Adrenal gland (tissue), 12 donors: ENCODE measurements around the gene FGF12. TPM values are rescaled to one million over a fixed set of nuclear protein-coding genes. Genes with fewer than 3 reads are reported as not detected.

Experiments
- DNase-seq, 7 donors: peaks; one replicate each; pipeline ENCODE4 v3.0.0-alpha.2; 2019 to 2020
- H3K27ac ChIP-seq, 5 donors: fragments of 200-600 bp; sonication (generic) in 4 of 5; 1 replicate in 3 of 5; 2 replicates in 2 of 5; pipeline versions ENCODE4 v1.5.1 to v1.8.0; 2016 to 2020; ENCODE audit warnings: mild to moderate bottlenecking in 1 of 5
- H3K27me3 ChIP-seq: fragments of 200-600 bp; 2 replicates; pipeline ENCODE4 v1.8.0; 2021
- H3K36me3 ChIP-seq, 2 donors: fragments of 200-600 bp; replicated peaks in 1 of 2; 1 replicate in 1 of 2; 2 replicates in 1 of 2; pipeline versions ENCODE4 v1.5.1 to v1.8.0; 2018 to 2022
- H3K4me1 ChIP-seq, 2 donors: fragments of 200-600 bp; replicated peaks in 1 of 2; 1 replicate in 1 of 2; 2 replicates in 1 of 2; pipeline versions ENCODE4 v1.5.1 to v1.8.0; 2018 to 2021
- H3K4me3 ChIP-seq, 4 donors: fragments of 200-600 bp; sonication (generic) in 3 of 4; one replicate each; pipeline ENCODE4 v1.5.1; 2016 to 2018
- H3K9me3 ChIP-seq, 3 donors: fragments of 200-600 bp; sonication (generic) in 1 of 3; replicated peaks in 1 of 3; 1 replicate in 2 of 3; 2 replicates in 1 of 3; pipeline versions ENCODE4 v1.5.1 to v1.8.0; 2016 to 2021
- POLR2A ChIP-seq, 2 donors: fragments of 450-650 bp; IDR thresholded peaks; one replicate each; pipeline ENCODE4 v1.6.1; 2017; ENCODE audit warnings: antibody characterized with exemption in 2 of 2, mild to moderate bottlenecking in 2 of 2, moderate library complexity in 1 of 2
- WGBS, 4 donors: extraction: QIAGEN DNeasy Blood & Tissue Kit in 2 of 4; methylation state at CpG; one replicate each; pipeline versions ENCODE4 v1.1.5 to v1.1.7; 2013 to 2017; 5-methylcytosine and 5-hydroxymethylcytosine counted together
- intact Hi-C, 2 donors: fragments of 100-400 bp; cut with DNase I; formaldehyde crosslinking; loops; one replicate each; pipeline versions ENCODE4 v1.14.1 to v1.15.0; 2022 to 2023
- polyA plus RNA-seq, 3 donors: library from polyadenylated mRNA; stranded (reverse); fragments of 200-250 nt in 2 of 3; fragments of 350-450 nt in 1 of 3; fragmentation: Illumina TruSeq in 1 of 3; extraction: RNeasy Lipid Tissue Mini Kit (QIAGEN cat#74804) in 1 of 3; gene quantifications; one replicate each; pipeline ENCODE4 v1.2.3, GENCODE V29; 2013 to 2014
- total RNA-seq, 9 donors: library from RNA; depleted of rRNA in 4 of 9; stranded (reverse); fragments of >200 nt in 4 of 9; fragments of 120-200 nt in 1 of 9; fragmentation: NEBNext Ultra II Directional in 1 of 9; extraction: Animal tissue kit (Norgen Biotek cat#: 25700) in 1 of 9; gene quantifications; one replicate each; pipeline versions ENCODE4 v1.1.0 to v1.2.4, GENCODE V29; 2013 to 2023
- TF ChIP-seq, protein P1 (sequence below), 6 experiments: fragments of 450-650 bp in 4 of 6; fragments of 200-600 bp in 2 of 6; sonication (generic) in 1 of 6; IDR thresholded peaks; 1 replicate in 5 of 6; 2 replicates in 1 of 6; pipeline versions ENCODE4 v1.5.1 to v1.8.0; 2016 to 2021; ENCODE audit warnings: antibody characterized with exemption in 6 of 6, mild to moderate bottlenecking in 2 of 6, moderate library complexity in 1 of 6
- donor health status: healthy with polysubstance abuse.
- donor health status: Bipolar disorder and iron deficiency.
- donor health status: DM: yes; HTN: yes; CAD: no.
- donor health status: DM: no; HTN: no; CAD: no.
- donor health status: DM: no; HTN: no; CAD: no.
- donor health status: DM: yes; HTN: yes; CAD: no.

FGF12 gene
- total and polyA plus RNA-seq, 12 donors: 23.3 to 286 (median 81.3) TPM

DNA sequence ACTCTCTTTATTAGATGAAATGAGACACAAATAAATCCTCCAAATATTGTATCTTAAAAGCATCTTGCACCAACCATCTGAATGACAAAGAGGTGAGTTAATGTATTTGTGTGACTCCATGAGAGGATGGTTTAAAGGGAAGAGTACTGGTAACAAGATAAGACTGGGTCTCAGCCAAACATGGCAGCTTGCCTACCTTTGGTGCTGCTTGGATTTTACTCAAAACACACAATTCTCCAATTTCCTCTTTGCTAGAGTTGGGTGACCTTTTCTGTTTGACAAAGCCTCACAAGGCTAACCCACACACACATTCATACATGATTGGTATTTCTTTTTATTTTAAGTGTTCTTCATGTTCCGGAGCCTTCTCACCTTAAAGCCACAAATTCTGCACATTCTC lies 506.4 kb downstream of the FGF12 start:
- Histone ChIP-seq H3K36me3 (no peaks in the 10 kb centered on the region), H3K9me3 (no peaks in the 10 kb centered on the region), H3K4me1 (peaks cover 0 to 4% of the 10 kb centered on the region in 2 donors), H3K27me3 (no peaks in the 10 kb centered on the region), H3K4me3 (no peak overlapping the region), H3K27ac (no peak overlapping the region)
- intact Hi-C loops: no loop called here
- WGBS, 4 donors: 83 to 97% (median 94%) methylated on average over 1 of the region's 1 CpG
- TF ChIP-seq POLR2A (IDR thresholded peaks at IDR 0.05): no peak
- TF ChIP-seq, protein P1, sequence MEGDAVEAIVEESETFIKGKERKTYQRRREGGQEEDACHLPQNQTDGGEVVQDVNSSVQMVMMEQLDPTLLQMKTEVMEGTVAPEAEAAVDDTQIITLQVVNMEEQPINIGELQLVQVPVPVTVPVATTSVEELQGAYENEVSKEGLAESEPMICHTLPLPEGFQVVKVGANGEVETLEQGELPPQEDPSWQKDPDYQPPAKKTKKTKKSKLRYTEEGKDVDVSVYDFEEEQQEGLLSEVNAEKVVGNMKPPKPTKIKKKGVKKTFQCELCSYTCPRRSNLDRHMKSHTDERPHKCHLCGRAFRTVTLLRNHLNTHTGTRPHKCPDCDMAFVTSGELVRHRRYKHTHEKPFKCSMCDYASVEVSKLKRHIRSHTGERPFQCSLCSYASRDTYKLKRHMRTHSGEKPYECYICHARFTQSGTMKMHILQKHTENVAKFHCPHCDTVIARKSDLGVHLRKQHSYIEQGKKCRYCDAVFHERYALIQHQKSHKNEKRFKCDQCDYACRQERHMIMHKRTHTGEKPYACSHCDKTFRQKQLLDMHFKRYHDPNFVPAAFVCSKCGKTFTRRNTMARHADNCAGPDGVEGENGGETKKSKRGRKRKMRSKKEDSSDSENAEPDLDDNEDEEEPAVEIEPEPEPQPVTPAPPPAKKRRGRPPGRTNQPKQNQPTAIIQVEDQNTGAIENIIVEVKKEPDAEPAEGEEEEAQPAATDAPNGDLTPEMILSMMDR (IDR thresholded peaks at IDR 0.05): no peak
- no peak for DNase-seq

DNA sequence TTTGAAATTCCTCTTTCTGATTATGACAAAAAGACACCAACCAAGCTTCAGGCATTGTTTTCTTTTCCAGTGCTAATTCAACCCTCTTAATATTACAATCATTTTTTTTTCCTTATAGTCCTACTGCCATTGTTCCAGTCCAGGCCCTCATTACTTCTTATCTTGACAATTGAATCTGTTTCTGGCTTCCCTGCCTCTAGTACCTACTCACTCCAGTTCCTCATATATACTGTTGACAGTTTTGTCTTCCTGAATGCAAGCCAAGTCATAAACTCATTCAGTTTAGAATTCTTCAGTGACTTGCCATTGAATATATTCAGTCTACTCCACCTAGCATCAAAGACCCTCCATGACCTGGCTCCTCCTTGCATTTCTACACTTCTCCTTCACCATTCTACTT lies 507.4 kb downstream of the FGF12 start:
- intact Hi-C loops: no loop called here
- no peaks in the 10 kb centered on the region for H3K27me3 ChIP-seq
- H3K9me3 ChIP-seq: no peaks in the 10 kb centered on the region
- H3K36me3 ChIP-seq: no peaks in the 10 kb centered on the region
- TF ChIP-seq, protein P1 (IDR thresholded peaks at IDR 0.05): no peak
- no peak for TF ChIP-seq POLR2A (IDR thresholded peaks at IDR 0.05)
- no peak for DNase-seq
- H3K4me1 ChIP-seq: peaks cover 0 to 4% of the 10 kb centered on the region in 2 donors
- no peak overlapping the region for H3K27ac ChIP-seq
- no peak overlapping the region for H3K4me3 ChIP-seq

DNA sequence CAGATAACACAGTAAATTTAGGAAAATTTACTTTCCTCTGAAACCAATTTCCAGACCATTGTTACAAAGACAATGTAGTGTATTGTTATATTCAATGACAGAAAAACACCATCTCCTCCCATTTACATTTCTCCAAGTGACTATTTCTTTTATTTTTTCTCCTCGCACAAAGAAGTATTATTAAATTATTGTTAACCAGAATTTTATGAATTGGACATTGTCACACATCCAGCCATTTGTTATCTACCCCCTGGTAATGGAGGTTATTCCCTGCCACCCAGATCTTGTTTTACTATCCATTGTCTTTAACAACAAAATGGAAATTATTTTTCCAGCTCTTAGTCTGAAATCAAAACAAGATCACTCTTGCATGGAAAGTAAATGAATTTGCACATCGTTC lies 511.3 kb downstream of the FGF12 start:
- intact Hi-C loops: no loop called here
- Histone ChIP-seq H3K4me3 (no peak overlapping the region), H3K27me3 (no peaks in the 10 kb centered on the region), H3K4me1 (no peaks in the 10 kb centered on the region), H3K36me3 (no peaks in the 10 kb centered on the region), H3K27ac (no peak overlapping the region), H3K9me3 (no peaks in the 10 kb centered on the region)
- 90 to 100% (median 93%) methylated on average over 2 of the region's 2 CpGs for WGBS, 4 donors
- TF ChIP-seq, protein P1 (IDR thresholded peaks at IDR 0.05): no peak
- no peak for DNase-seq

DNA sequence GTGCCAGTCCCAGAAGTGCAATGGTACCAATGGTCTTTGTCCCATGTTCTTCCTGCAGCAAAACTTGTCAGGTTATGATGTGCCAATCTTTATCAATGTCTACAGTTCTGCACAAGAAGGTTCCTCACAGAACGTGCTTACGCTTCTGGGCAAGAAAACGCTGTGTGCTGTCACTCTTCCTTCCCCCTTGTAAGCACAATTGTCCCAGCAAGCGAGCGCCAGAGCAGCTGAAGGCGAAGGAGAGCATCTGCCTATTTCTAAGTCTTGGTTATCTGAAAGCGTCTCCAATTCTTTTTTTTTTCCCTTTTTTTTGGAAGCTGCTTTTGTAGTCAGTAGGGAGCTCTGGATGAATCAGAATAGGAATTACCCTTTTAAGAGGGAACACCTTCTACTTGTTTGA lies 514.4 kb downstream of the FGF12 start:
- no peaks in the 10 kb centered on the region for H3K36me3 ChIP-seq
- no peak overlapping the region for H3K27ac ChIP-seq
- no peaks in the 10 kb centered on the region for H3K4me1 ChIP-seq
- 81 to 83% (median 81%) methylated on average over 7 of the region's 7 CpGs for WGBS, 4 donors
- DNase-seq: no peak
- no peak overlapping the region for H3K4me3 ChIP-seq
- H3K9me3 ChIP-seq: no peaks in the 10 kb centered on the region
- intact Hi-C loops: no loop called here
- no peaks in the 10 kb centered on the region for H3K27me3 ChIP-seq
- TF ChIP-seq, protein P1 (IDR thresholded peaks at IDR 0.05): no peak
- TF ChIP-seq POLR2A (IDR thresholded peaks at IDR 0.05): no peak
